ENCODE results near the gene SLF2. TPM values are rescaled to one million over a fixed set of nuclear protein-coding genes. Genes with fewer than 3 reads are reported as not detected.

SLF2 gene
- total RNA-seq, 1 experiment from 2014 or later: 43.0 TPM

DNA sequence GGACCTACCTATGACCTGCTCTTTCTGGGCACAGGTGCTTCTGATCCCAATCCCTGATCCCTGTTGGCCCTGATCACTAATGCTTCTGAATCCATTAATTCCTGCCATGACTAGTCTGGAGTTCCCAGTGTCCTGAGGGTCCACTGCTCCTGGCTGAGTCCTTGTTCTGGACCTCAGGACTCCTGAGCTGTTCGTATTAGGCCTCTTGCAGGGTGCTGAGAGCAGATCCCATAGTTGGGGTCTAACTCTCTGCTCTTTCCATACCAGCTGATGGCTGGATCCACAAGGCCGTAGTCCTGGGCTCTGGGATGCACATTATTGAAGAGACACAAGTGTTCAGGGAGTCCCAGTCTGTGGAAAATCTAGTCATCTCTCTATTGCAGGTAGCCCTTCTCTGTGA, 67.5 kb downstream of the SLF2 start:
- Histone ChIP-seq H2AFZ (ENCODE audit: low read depth, low read length, poor library complexity, severe bottlenecking) (no peak overlapping the region), H3K9ac (ENCODE audit: low read length) (no peak overlapping the region), H3K4me1 (ENCODE audit: control insufficient read depth in 1 of 2, insufficient read depth in 2 of 2, low read length in 2 of 2) (peaks cover 3 to 8% of the 10 kb centered on the region in 2 experiments; a peak in 3 of 4 replicates), H3K9me2 (ENCODE audit: insufficient read depth) (no peaks in the 10 kb centered on the region), H3K27ac (ENCODE audit: low read depth, low read length) (no peak overlapping the region), H4K20me1 (ENCODE audit: insufficient read depth) (no peaks in the 10 kb centered on the region), H3K36me3 (ENCODE audit: control insufficient read depth in 1 of 2, insufficient read depth in 2 of 2, low read length in 2 of 2) (peaks cover 4 to 14% of the 10 kb centered on the region in 2 experiments; a peak in 3 of 4 replicates), H3K4me3 (replicated peaks in 1 of 2; ENCODE audit: low read depth in 1 of 2, low read length in 2 of 2) (no peak overlapping the region), H3K79me2 (ENCODE audit: insufficient read depth, low read length) (no peaks in the 10 kb centered on the region), H3K4me2 (ENCODE audit: low read length) (no peak overlapping the region), H3K27me3 (ENCODE audit: insufficient read depth, low read length) (no peaks in the 10 kb centered on the region), H3K9me3 (ENCODE audit: control insufficient read depth in 1 of 2, insufficient read depth in 1 of 2, low read depth in 1 of 2, low read length in 2 of 2) (no peaks in the 10 kb centered on the region)
- no peak for ATAC-seq
- CTCF ChIA-PET: no interaction called here
- DNase-seq (ENCODE audit: low read depth, low spot score): no peak
- POLR2A ChIA-PET: no interaction called here
- intact Hi-C loops (cut with micrococcal nuclease): no loop called here
- TF ChIP-seq EZH2phosphoT487 (IDR thresholded peaks at IDR 0.05; ENCODE audit: borderline replicate concordance): no peak
- no peak for TF ChIP-seq REST (IDR thresholded peaks at IDR 0.05; ENCODE audit: low read depth)
- TF ChIP-seq, protein P1, sequence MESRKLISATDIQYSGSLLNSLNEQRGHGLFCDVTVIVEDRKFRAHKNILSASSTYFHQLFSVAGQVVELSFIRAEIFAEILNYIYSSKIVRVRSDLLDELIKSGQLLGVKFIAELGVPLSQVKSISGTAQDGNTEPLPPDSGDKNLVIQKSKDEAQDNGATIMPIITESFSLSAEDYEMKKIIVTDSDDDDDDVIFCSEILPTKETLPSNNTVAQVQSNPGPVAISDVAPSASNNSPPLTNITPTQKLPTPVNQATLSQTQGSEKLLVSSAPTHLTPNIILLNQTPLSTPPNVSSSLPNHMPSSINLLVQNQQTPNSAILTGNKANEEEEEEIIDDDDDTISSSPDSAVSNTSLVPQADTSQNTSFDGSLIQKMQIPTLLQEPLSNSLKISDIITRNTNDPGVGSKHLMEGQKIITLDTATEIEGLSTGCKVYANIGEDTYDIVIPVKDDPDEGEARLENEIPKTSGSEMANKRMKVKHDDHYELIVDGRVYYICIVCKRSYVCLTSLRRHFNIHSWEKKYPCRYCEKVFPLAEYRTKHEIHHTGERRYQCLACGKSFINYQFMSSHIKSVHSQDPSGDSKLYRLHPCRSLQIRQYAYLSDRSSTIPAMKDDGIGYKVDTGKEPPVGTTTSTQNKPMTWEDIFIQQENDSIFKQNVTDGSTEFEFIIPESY (IDR thresholded peaks at IDR 0.05; ENCODE audit: extremely low read depth, insufficient replicate concordance, low read length): no peak
- TF ChIP-seq, protein P2, sequence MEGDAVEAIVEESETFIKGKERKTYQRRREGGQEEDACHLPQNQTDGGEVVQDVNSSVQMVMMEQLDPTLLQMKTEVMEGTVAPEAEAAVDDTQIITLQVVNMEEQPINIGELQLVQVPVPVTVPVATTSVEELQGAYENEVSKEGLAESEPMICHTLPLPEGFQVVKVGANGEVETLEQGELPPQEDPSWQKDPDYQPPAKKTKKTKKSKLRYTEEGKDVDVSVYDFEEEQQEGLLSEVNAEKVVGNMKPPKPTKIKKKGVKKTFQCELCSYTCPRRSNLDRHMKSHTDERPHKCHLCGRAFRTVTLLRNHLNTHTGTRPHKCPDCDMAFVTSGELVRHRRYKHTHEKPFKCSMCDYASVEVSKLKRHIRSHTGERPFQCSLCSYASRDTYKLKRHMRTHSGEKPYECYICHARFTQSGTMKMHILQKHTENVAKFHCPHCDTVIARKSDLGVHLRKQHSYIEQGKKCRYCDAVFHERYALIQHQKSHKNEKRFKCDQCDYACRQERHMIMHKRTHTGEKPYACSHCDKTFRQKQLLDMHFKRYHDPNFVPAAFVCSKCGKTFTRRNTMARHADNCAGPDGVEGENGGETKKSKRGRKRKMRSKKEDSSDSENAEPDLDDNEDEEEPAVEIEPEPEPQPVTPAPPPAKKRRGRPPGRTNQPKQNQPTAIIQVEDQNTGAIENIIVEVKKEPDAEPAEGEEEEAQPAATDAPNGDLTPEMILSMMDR (IDR thresholded peaks at IDR 0.05 in 2 of 3, conservative IDR thresholded peaks at IDR 0.05 in 1 of 3; ENCODE audit: borderline replicate concordance in 1 of 3, insufficient read depth in 1 of 3, low read depth in 2 of 3, low read length in 2 of 3): no peak
- TF ChIP-seq FOSL1 (IDR thresholded peaks at IDR 0.05; ENCODE audit: low read depth): no peak
- TF ChIP-seq CEBPB (IDR thresholded peaks at IDR 0.05; ENCODE audit: low read depth): no peak
- no peak for TF ChIP-seq YY1 (IDR thresholded peaks at IDR 0.05; ENCODE audit: extremely low read depth, insufficient replicate concordance, low read depth, low read length)
- no peak for TF ChIP-seq ELF1 (IDR thresholded peaks at IDR 0.05; ENCODE audit: borderline replicate concordance, low read depth)
- no TSS peak for BruUV-seq (replicated peaks)
- RAD21 ChIA-PET (ENCODE audit: low non-redundant PET in 1 of 2, low total read pairs in 2 of 2, uncharacterized antibody in 2 of 2, unreplicated experiment in 2 of 2): no interaction called here

All from HCT116 (cell line).